Fibroblast of mammary gland (primary cell): ENCODE data around the gene RGL1.

Source experiments
- DNase-seq: peaks from one replicate; pipeline ENCODE4 v3.0.0-alpha.2; 2010; ENCODE audit warnings: low read depth
- H3K4me3 ChIP-seq: 2 replicates; pipeline ENCODE4 v1.5.1; 2011; ENCODE audit warnings: low read depth, mild to moderate bottlenecking, low read length, moderate library complexity; ENCODE audit not compliant: control insufficient read depth
- CTCF ChIP-seq: conservative IDR thresholded peaks from 2 replicates; pipeline ENCODE4 v1.5.1; 2011; ENCODE audit warnings: low read depth, low read length, inconsistent platforms; ENCODE audit not compliant: control insufficient read depth, insufficient read depth

RGL1 gene

GRCh38 chr1:183968386-183968785 lies 163.5 kb downstream of the RGL1 start:
- H3K4me3 ChIP-seq: no peak overlapping the region
- DNase-seq: no peak
- TF ChIP-seq CTCF: no peak

- no peak overlapping the region for H3K4me3 ChIP-seq
- DNase-seq: no peak
- no peak for TF ChIP-seq CTCF
Measured at GRCh38 chr1:183970516-183971300, 165.8 kb downstream of the RGL1 start.

GRCh38 chr1:183975651-183976050 lies 170.7 kb downstream of the RGL1 start:
- H3K4me3 ChIP-seq: no peak overlapping the region
- DNase-seq: no peak
- no peak for TF ChIP-seq CTCF

- no peak overlapping the region for H3K4me3 ChIP-seq
- TF ChIP-seq CTCF: no peak
Measured at GRCh38 chr1:183977717-183978116, 172.8 kb downstream of the RGL1 start.

More at GRCh38 chr1:183977717-183978116, 172.8 kb downstream of the RGL1 start:
- no peak for DNase-seq
